GM18511 (cell line): ENCODE data around the gene ZNF646.
A peak's percentile ranks its signal among the peaks of the same experiment; 100 is the strongest.

Source experiments
- ATAC-seq: cut with Tn5 transposase; IDR thresholded peaks from one replicate; pipeline ENCODE4 v1.9.1; 2021; ENCODE audit warnings: mild to moderate bottlenecking, moderate library complexity; ENCODE audit not compliant: unreplicated experiment

Gene ZNF646, protein sequence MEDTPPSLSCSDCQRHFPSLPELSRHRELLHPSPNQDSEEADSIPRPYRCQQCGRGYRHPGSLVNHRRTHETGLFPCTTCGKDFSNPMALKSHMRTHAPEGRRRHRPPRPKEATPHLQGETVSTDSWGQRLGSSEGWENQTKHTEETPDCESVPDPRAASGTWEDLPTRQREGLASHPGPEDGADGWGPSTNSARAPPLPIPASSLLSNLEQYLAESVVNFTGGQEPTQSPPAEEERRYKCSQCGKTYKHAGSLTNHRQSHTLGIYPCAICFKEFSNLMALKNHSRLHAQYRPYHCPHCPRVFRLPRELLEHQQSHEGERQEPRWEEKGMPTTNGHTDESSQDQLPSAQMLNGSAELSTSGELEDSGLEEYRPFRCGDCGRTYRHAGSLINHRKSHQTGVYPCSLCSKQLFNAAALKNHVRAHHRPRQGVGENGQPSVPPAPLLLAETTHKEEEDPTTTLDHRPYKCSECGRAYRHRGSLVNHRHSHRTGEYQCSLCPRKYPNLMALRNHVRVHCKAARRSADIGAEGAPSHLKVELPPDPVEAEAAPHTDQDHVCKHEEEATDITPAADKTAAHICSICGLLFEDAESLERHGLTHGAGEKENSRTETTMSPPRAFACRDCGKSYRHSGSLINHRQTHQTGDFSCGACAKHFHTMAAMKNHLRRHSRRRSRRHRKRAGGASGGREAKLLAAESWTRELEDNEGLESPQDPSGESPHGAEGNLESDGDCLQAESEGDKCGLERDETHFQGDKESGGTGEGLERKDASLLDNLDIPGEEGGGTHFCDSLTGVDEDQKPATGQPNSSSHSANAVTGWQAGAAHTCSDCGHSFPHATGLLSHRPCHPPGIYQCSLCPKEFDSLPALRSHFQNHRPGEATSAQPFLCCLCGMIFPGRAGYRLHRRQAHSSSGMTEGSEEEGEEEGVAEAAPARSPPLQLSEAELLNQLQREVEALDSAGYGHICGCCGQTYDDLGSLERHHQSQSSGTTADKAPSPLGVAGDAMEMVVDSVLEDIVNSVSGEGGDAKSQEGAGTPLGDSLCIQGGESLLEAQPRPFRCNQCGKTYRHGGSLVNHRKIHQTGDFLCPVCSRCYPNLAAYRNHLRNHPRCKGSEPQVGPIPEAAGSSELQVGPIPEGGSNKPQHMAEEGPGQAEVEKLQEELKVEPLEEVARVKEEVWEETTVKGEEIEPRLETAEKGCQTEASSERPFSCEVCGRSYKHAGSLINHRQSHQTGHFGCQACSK (N-terminal part only)

DNA sequence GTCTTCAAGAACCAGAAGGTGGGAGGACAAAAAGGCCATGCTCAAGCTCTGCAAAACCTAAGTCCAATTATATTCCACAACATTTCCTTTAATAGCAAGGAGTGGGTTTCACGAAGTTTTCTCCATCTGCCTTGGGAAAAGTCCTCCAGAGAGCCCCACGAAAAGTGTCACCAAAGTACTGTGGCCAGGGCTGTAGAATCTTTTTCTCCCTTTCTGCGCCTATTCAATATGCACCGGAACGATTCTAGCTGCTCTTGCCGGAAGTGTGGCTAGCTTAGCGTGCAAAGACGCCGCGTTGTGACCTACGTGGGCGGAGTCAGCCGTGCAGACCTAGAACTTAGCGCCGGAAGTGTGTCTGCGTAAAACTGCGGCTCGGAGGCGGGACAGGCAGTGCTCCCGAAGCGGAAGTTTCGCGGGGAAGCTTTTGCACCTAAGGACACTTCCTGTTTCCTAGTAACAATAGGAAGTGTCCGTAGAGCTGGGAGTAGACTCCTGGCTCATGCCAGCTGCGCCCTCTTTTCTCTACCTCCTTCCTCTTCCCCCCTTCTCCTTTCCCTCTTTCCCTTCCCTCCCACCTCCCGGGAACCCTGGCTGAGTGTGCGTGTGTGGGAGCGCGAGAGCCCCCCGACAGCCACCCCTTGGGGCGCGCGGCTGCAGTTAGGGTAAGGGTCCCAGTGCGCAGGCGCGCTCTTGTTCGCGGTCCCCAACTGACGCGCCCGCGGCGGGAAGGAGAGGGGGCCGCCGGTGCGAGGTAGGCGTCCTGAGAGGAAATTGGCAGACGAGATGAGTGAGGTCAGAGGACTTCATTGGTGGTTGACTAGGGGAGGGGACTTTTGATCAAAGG, at the start of gene ZNF646, which contains the start of gene ZNF668:
ZNF646 (plus strand) TSS at position 453 of the 844 bp plus-strand sequence. CDS start 1,903 bp downstream, outside the sequence.
ZNF668 (minus strand) TSS at position 271 of the 844 bp plus-strand sequence. CDS start 9,781 bp downstream, outside the sequence.
- peak; percentile 79 for ATAC-seq

DNA sequence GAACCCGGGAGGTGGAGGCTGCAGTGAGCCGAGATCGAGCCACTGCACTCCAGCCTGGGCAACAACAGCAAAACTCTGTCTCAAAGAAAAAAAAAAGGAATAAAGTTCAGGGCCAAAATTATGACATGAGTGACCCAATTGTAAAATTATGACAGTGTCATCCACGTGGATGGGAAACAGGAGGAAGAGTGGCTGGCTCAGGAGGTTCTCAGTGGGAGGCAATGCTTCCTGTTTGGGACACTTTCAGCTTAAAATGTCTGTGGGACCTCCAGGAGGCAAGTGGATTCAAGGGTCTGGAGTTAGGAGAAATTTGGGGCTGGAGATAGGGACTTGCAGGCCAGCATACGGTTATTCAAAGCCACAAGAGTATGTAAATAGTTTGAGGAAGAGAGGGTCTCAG, 48.9 kb upstream of the ZNF646 start:
- ATAC-seq: no peak

DNA sequence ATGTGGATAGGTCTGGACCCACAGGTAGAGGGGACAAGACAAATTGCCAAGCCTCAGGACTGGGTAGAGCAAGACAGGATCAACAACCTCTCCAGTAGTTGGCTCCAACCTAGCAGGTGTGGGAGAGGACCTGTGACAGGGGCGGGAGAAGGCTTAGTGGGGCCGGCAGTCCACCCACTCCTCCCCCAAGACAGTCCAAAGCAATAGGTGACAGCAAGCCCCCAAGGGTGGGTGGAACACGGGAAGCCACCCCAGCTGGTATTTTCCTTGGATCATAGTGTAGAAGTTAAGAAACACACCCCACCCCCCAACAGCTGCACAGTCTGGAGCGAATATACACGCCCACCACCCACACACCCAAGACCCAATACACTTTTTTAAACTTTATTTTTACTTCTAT, 45.0 kb upstream of the ZNF646 start:
- ATAC-seq: no peak

DNA sequence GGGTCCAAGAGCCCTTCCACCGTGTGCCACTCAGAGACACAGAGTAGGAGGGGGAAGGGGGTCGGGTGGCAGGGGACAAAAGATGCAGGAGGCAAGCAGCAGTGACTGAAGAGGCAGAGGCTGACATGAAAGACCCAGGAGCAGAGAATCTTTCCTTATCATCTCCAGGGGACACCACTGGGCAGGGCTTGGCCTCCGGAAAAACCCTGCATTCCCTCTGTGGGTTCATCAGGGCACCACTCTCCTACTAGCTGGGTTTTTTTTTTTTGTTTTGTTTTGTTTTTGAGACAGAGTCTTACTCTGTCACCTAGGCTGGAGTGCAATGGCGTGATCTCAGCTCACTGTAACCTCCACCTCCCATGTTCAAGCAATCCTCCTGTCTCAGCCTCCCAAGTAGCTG, 42.9 kb upstream of the ZNF646 start:
- ATAC-seq: no peak

DNA sequence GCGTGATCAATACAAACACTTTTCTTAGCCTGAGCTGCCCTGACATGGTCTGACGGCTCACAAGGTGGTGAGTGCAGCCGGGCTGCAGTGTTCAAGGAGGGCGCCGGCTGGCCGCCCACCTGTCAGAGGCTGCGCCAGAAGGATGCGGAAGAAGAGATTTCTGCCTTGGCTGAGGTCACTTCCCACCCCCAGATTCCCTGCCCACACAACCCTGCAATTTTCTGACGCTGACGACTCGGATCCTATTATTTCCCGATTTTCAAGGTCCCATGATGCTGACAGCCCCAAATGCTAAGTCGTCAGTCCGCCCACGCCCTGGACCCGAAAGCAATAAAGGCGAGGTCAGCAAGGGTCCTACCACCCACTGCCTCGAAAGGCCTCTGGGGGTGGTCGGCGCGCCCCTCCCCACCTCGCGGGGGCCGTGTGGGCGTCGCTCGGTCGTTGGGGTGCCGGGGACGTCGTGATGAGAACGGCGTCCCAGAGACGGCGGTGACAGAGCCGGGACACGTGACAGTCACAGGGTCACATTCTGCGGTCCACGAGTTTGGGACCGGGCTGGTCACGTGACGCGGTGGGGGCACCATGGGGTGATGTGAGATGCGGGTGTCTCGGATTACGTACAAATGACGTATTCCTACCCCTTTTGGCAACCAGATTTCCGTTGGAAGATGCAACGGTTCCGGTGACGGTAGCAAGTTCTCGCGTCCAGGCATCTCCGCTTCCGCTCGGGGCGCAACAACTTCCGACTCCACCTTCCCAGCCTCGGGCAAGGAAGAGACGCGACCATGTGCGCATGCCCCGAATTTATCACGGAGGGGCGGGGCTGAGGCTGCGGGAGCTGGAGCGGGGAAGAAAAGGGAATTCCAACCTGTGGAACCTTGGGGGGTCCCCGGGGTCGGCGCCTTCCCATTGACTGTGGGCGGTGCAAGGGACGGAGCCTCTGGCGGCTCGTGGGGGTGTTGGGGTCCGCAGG, 41.2 kb upstream of the ZNF646 start, which contains the start of gene STX4:
STX4 (plus strand) TSS at position 823 of the 973 bp plus-strand sequence. CDS start 248 bp downstream, outside the sequence.
- ATAC-seq: peak; percentile 85

DNA sequence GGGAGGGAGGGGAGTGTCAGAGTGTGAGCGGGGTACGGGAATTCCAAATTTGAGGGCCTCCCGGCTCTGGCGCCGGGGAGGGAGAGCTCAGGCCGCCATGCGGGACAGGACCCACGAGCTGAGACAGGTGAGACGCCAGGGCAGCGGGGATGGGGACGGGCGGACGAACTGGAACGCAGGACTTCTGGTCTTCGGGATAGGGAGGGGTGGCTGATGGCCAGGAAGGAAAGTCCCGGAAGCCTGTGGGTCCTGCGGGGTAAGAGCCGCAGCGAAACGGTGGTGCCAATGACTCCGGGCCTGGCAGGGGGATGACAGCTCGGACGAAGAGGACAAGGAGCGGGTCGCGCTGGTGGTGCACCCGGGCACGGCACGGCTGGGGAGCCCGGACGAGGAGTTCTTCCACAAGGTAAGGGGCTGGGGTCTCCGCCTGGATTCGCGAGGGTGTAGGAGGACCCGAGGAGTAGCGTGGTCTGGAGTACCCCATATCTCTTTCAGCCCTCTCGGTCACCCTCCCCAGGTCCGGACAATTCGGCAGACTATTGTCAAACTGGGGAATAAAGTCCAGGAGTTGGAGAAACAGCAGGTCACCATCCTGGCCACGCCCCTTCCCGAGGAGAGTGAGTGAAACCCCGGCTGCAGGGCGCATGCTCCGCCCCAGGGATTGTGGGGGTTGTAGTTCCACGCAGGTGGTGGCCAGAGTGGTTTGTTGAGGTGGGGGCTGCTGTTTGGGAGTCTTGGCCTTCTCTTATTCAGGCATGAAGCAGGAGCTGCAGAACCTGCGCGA, 40.3 kb upstream of the ZNF646 start:
- ATAC-seq: peak; percentile 52

DNA sequence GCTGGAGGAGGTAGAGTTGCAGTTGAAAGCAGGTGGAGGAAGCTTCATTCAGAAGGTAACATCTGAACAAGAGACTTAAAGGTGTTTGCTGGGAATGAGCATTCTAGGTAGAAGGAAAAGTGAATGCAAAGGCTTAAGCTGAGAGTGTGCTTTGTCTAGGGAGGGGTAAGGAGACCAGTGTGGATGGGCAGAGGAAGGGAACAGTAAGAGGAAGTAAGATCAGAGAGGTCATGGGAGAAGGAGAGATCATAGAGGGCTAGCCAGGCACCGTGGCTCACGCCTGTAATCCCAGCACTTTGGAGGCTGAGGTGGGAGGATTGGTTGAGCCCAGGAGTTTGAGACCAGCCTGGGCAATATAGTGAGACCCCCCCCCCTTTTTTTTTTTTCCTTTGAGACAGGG, 37.5 kb upstream of the ZNF646 start:
- ATAC-seq: no peak

DNA sequence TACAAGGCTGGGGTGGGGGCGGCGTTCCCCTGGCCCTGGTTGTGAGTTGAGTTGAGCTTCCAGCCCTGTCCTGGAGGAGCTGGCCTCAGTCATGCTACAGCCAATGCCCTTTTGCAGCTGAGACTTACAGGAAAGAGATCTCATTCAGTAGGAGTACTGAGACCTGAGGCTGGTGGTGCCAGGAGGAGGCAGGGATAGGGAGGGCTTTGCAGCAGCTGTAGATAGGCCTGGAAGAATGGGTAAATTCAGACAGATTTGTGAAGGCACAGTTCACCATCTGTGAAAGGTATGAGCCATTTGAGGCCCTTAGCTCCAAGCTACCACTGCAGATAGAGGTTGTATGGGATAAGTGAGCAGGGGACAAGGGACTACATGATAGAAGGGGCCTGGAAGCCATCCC, 35.2 kb upstream of the ZNF646 start:
- ATAC-seq: no peak

DNA sequence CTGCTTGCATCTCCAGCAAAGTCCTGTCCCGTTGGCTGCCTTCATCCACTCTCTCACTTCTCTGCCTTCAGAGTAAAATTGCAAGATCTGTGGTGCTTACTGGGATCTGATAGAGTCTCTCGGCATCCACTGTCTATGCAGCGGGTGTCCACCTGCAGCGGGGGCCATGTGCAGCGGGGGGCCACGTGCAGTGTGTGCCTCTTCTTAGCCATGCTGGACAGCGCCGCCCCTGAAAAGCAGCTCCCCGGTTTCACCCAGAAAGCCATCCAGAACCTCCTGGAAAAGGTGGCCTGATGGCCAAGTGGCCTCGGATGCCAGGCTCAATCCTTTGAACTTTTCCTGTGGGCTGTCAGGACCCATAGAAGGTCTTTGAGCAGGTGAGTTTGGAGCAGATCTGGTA, 31.4 kb upstream of the ZNF646 start:
- ATAC-seq: no peak

DNA sequence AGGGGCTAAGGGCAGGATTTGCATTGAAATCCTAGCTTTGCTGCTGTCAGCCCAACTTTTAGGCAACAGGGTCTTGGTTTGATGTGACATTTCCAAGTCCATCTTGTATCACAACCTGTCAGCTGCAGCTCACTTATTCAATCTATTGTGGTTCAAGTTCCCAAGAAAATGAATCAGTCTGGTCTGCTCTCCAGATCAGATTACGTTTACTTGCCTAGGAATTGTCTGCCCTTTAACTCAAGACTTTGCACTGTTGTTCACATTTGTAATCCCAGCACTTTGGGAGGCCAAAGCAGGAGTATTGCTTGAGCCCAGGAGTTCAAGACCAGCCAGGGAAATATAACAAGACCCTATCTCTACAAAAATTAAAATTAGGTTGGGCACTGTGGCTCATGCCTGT, 30.9 kb upstream of the ZNF646 start:
- ATAC-seq: no peak

DNA sequence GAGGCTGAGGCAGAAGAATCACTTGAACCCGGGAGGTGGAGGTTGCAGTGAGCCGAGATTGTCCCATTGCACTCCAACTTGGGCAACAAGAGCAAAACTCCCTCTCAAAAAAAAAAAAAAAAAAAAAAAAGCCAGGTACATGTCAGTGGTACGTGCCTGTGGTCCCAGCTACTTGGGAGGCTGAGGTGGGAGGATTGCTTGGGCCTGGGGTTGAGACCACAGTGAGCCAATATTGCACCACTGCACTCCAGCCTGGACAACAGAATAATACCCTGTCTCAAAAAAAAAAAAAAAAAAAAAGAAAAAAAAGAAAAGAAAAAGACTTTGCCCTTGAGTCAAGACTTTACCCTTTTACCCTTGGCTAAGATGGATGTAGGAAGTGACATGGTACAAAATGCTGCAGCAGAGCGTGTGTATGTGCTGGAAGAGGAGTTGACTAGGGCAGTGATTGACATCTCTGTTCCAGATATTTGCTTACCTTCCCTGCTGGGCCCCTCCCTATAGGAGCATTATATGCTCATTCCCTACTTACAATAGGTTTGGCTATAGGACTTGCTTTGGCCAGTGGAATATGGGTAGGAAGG, 30.2 kb upstream of the ZNF646 start:
- no peak for ATAC-seq

DNA sequence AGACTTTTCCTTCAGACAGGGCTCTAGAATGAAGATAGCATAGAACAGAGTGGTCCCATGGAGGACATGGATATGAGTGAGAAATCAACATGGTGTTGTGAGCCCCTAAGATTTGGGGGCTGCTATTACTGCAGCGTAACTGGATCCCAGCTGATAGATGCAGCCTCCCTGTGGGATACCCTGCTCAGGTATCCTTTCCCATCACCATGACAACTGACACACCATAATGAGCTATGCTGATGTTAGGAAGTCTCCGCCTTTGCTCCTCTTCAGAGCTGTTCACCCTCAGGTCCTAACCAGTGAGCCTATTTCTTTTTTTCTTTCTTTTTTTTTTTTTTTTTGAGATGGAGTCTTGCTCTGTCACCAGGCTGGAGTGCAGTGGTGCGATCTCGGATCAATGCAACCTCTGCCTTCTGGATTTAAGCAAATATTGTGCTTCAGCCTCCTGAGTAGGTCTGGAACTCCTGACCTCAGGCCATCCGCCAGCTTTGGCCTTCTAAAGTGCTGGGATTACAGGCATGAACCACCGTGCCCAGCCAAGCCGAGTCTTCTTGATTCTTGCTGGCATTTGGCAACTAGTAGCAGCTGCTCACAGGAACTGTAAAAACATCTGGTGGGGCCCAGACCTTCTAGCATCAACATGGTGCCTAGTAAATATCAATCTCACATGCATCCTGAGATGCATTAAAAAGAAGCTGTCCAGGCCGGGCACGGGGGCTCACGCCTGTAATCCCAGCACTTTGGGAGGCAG, 23.8 kb upstream of the ZNF646 start:
- no peak for ATAC-seq

DNA sequence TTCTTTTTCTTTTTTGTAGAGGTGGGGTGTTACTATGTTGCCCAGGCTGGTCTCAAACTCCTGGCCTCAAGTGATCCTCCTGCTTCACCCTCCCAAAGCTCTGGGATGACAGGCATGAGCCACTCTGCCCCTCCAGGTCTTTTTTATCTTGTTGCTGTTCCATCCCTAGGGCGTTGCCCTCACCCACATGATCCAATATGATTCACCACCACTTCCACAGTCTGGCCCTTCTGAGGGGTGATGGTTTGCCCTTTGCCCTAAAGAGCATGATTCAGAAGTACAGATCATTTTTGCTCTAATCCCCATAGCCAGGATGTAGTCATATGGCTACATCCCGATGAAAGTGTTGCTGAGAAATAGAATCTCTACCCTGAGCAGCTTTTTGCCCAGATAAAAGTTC, 22.1 kb upstream of the ZNF646 start:
- ATAC-seq: no peak

DNA sequence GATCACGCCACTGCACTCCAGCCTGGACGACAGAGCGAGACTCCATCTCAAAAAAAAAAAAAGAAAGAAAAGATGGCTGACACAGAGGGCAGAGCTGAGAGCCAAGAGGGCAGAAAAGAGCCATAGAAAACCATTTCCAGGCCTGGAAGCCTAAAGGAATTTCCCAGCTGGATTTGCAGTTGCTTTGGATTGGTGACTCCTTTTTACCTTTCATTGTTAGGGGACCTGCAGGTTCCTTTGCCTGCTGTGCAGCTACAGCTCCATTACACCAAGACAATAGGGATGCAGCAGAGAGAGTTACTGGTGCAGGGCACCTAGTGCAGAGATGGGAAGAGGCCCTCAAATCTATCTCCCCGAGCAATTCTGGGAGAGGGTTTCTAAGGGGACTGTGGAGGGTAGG, 18.6 kb upstream of the ZNF646 start:
- no peak for ATAC-seq

DNA sequence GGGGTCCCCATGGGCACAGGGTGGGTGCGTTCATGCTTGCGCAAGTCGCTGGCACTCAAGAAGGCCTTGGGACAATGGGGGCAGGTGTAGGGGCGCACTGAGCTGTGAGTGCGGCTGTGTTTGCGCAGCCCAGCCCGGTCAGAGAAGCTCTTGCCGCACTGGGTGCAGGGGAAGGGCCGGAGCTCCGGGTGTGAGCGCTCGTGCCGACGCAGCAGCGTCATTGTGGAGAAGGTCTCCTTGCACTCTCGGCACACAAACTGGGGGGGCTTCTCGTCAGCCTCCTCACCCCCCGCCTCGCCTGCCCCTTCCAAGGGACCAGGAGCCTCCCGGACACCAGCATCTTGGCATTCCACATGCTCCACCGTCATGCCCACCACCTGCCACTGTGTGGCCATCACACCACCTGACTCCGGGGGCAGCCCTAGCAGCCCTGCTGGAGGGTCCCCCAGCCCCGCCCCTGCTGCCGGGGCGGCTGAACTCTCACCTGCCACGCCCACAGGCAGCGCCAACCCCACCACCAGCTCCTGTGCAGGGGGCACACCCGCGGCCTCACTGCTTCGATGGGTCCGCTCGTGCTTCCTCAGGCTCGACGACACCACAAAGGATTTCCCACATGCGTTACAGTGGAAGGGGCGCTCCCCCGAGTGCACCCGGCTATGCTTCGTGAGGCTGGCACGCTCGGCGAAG, 13.0 kb upstream of the ZNF646 start:
- ATAC-seq: no peak

DNA sequence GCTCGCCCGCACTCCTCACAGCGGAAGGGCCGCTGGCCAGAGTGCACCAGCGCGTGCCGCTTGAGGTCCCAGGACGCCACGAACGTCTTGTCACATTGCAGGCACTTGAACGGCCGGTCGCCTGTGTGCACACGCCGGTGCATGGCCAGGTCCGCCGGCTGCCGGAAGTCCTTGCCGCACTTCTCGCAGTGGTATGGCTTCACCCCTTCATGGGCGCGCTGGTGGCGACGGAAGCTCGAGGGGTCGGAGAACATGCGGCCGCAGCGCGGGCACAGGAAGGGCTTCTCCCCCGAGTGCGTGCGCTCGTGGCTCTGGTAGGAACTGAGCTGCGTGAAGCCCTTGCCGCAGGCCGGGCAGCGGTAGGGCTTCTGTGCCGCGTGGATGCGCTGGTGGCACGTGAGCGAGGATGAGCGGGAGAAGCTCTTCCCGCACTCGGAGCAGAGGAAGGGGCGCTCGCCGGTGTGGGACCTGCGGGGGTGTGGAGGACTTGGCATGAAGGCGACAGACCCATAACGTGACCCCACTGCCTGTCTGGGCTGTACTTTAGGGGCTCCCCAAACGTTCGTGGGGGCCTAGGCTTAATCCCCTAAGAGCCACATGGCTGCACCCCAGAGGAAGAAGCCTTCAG, 12.3 kb upstream of the ZNF646 start:
- no peak for ATAC-seq
